Tibial nerve (tissue), 4 donors: ENCODE results near the gene EVC2. TPM values are rescaled to one million over a fixed set of nuclear protein-coding genes. Genes with fewer than 3 reads are reported as not detected.

Experiments used
- DNase-seq, 2 donors: peaks; one replicate each; pipeline ENCODE4 v3.0.0-alpha.2; 2019; ENCODE audit warnings: low spot score in 2 of 2
- H3K27ac ChIP-seq, 4 donors: fragments of 200-600 bp; sonication (generic) in 3 of 4; one replicate each; pipeline ENCODE4 v1.5.1; 2017 to 2019; ENCODE audit warnings: mild to moderate bottlenecking in 1 of 4
- H3K27me3 ChIP-seq, 2 donors: fragments of 200-600 bp; sonication (generic) in 1 of 2; one replicate each; pipeline versions ENCODE4 v1.5.1 to v1.6.0; 2017 to 2019
- H3K36me3 ChIP-seq, 3 donors: fragments of 200-600 bp; sonication (generic); one replicate each; pipeline ENCODE4 v1.5.1; 2018 to 2019
- H3K4me1 ChIP-seq, 4 donors: fragments of 200-600 bp; sonication (generic) in 3 of 4; one replicate each; pipeline ENCODE4 v1.5.1; 2017 to 2019
- H3K4me3 ChIP-seq, 4 donors: fragments of 200-600 bp; sonication (generic) in 3 of 4; one replicate each; pipeline ENCODE4 v1.5.1; 2017 to 2019; ENCODE audit warnings: mild to moderate bottlenecking in 1 of 4, moderate library complexity in 1 of 4
- H3K9me3 ChIP-seq, 4 donors: fragments of 200-600 bp; sonication (generic) in 3 of 4; one replicate each; pipeline ENCODE4 v1.5.1; 2017 to 2019
- CTCF ChIP-seq, 5 experiments: fragments of 200-600 bp in 3 of 5; fragments of 450-650 bp in 2 of 5; sonication (generic) in 3 of 5; IDR thresholded peaks; one replicate each; pipeline ENCODE4 v1.5.1; 2016 to 2019; ENCODE audit warnings: antibody characterized with exemption in 5 of 5, mild to moderate bottlenecking in 3 of 5, moderate library complexity in 2 of 5
- EP300 ChIP-seq, 2 donors: sonication (generic); formaldehyde crosslinking; IDR thresholded peaks; one replicate each; pipeline ENCODE4 v1.6.1; 2017; ENCODE audit warnings: antibody characterized with exemption in 2 of 2, mild to moderate bottlenecking in 1 of 2
- POLR2A ChIP-seq, 2 donors: fragments of 450-650 bp; IDR thresholded peaks; one replicate each; pipeline ENCODE4 v1.6.1; 2017; ENCODE audit warnings: antibody characterized with exemption in 2 of 2, mild to moderate bottlenecking in 2 of 2, moderate library complexity in 2 of 2
- WGBS, 2 donors: methylation state at CpG; one replicate each; pipeline ENCODE4 v1.1.5; 2018; 5-methylcytosine and 5-hydroxymethylcytosine counted together
- total RNA-seq, 4 donors: library from RNA; depleted of rRNA; stranded (reverse); fragments of >200 nt; gene quantifications; one replicate each; pipeline ENCODE4 v1.1.0, GENCODE V29; 2016

EVC2 gene
- total RNA-seq, 4 donors from 2014 or later = 26.7 to 37.3 (median 29.0) TPM

DNA sequence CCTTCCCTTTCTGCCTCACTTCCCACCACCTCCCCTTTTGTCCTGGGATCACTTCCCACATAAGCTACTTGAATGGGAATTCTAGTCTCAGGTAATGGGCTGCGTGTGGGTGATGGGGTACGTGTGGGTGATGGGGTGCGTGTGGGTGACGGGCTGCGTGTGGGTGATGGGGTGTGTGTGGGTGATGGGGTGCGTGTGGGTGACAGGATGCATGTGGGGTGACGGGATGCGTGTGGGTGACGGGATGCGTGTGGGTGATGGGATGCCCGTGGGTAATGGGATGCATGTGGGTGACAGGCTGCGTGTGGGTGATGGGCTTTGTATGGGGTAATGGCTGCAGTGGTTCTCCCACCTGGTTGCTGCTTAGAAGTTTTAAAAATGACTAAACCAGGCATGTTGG lies 43.6 kb downstream of the EVC2 start:
- H3K27ac ChIP-seq = no peak overlapping the region
- peaks cover 0 to 28% (median 0%) of the 10 kb centered on the region in 4 donors for H3K9me3 ChIP-seq
- no peaks in the 10 kb centered on the region for H3K4me1 ChIP-seq
- TF ChIP-seq POLR2A (IDR thresholded peaks at IDR 0.05) (no peak), EP300 (IDR thresholded peaks at IDR 0.05) (no peak), CTCF (IDR thresholded peaks at IDR 0.05) (no peak)
- peaks cover 0 to 74% (median 0%) of the 10 kb centered on the region in 3 donors for H3K36me3 ChIP-seq
- no peak for DNase-seq
- no peak overlapping the region for H3K4me3 ChIP-seq
- 90 to 92% methylated on average over 12 of the region's 12 CpGs for WGBS, 2 donors
- no peaks in the 10 kb centered on the region for H3K27me3 ChIP-seq

GRCh38 chr4:5662555-5662954 lies 45.8 kb downstream of the EVC2 start:
- no peak overlapping the region for H3K27ac ChIP-seq
- H3K27me3 ChIP-seq = no peaks in the 10 kb centered on the region
- DNase-seq = no peak
- peaks cover 0 to 24% (median 0%) of the 10 kb centered on the region in 4 donors for H3K9me3 ChIP-seq
- WGBS, 2 donors = 74 to 88% methylated on average over 1 of the region's 1 CpG
- no peak overlapping the region for H3K4me3 ChIP-seq
- TF ChIP-seq EP300 (IDR thresholded peaks at IDR 0.05) (no peak), CTCF (IDR thresholded peaks at IDR 0.05) (no peak), POLR2A (IDR thresholded peaks at IDR 0.05) (no peak)
- H3K4me1 ChIP-seq = no peaks in the 10 kb centered on the region
- peaks cover 0 to 82% (median 0%) of the 10 kb centered on the region in 3 donors for H3K36me3 ChIP-seq

GRCh38 chr4:5661237-5661636 lies 47.1 kb downstream of the EVC2 start:
- Histone ChIP-seq H3K9me3 (peaks cover 0 to 15% (median 0%) of the 10 kb centered on the region in 4 donors), H3K36me3 (peaks cover 0 to 88% (median 0%) of the 10 kb centered on the region in 3 donors), H3K27ac (no peak overlapping the region), H3K27me3 (no peaks in the 10 kb centered on the region), H3K4me1 (no peaks in the 10 kb centered on the region), H3K4me3 (no peak overlapping the region)
- DNase-seq = no peak
- no peak for TF ChIP-seq EP300 (IDR thresholded peaks at IDR 0.05)
- no peak for TF ChIP-seq POLR2A (IDR thresholded peaks at IDR 0.05)
- no peak for TF ChIP-seq CTCF (IDR thresholded peaks at IDR 0.05)
- WGBS, 2 donors = 91 to 93% methylated on average over 4 of the region's 4 CpGs

DNA sequence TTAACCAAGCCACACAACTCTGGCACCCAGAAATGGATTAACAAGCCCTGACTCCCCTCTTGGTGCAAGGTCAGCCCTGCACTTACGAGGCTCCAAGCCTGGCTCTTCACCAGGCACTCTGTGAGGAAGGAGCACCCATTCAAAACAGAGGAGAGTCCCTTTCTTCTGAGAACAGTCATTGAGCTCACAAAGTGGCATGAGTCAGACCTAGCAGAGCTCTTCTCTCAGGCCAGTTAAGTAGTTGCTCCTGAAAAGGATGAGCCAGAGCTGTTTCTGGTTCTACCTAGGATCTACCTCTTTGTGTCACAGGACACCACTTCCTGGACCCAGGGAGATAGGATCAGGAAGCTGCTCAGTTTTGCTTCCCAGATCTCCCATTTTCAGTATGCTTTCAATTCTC lies 48.2 kb downstream of the EVC2 start:
- H3K36me3 ChIP-seq = peaks cover 0 to 81% (median 0%) of the 10 kb centered on the region in 3 donors
- peaks cover 0 to 12% (median 0%) of the 10 kb centered on the region in 4 donors for H3K9me3 ChIP-seq
- H3K27me3 ChIP-seq = no peaks in the 10 kb centered on the region
- H3K4me1 ChIP-seq = no peaks in the 10 kb centered on the region
- no peak overlapping the region for H3K27ac ChIP-seq
- no peak for DNase-seq
- H3K4me3 ChIP-seq = no peak overlapping the region
- WGBS, 2 donors = 71 to 87% methylated on average over 1 of the region's 1 CpG
- TF ChIP-seq POLR2A (IDR thresholded peaks at IDR 0.05) = no peak
- TF ChIP-seq EP300 (IDR thresholded peaks at IDR 0.05) = no peak
- no peak for TF ChIP-seq CTCF (IDR thresholded peaks at IDR 0.05)

DNA sequence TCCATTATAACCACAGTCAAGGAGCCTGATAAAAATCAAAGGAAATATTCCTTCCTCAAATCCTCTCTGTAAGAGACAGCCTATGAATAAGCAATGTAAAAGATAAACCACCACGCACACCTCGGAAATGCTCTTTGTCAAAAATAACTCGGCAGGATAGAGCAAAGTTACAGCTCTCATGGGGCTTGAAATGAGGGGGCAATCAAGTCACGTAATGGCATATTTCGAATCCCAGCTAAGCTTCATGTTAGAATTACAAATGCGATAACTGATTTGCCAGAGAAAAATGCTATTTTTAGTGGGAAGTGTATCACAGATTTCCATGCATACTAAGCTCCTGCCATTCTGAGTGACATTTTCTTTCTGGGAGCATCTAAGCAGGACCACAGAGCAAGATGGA lies 49.4 kb downstream of the EVC2 start:
- no peak for DNase-seq
- TF ChIP-seq EP300 (IDR thresholded peaks at IDR 0.05) (no peak), POLR2A (IDR thresholded peaks at IDR 0.05) (no peak), CTCF (IDR thresholded peaks at IDR 0.05) (no peak)
- H3K27me3 ChIP-seq = no peaks in the 10 kb centered on the region
- no peak overlapping the region for H3K27ac ChIP-seq
- WGBS, 2 donors = 82 to 83% methylated on average over 6 of the region's 6 CpGs
- peaks cover 0 to 81% (median 0%) of the 10 kb centered on the region in 3 donors for H3K36me3 ChIP-seq
- H3K4me1 ChIP-seq = no peaks in the 10 kb centered on the region
- H3K4me3 ChIP-seq = no peak overlapping the region
- peaks cover 0 to 12% (median 0%) of the 10 kb centered on the region in 4 donors for H3K9me3 ChIP-seq
